ENCODE measurements around the gene ANKS1B. TPM values are rescaled to one million over a fixed set of nuclear protein-coding genes. Genes with fewer than 3 reads are reported as not detected.

The ANKS1B gene
- total and polyA plus RNA-seq, 2 experiments from 2014 or later: 1.8 to 1.9 TPM

DNA sequence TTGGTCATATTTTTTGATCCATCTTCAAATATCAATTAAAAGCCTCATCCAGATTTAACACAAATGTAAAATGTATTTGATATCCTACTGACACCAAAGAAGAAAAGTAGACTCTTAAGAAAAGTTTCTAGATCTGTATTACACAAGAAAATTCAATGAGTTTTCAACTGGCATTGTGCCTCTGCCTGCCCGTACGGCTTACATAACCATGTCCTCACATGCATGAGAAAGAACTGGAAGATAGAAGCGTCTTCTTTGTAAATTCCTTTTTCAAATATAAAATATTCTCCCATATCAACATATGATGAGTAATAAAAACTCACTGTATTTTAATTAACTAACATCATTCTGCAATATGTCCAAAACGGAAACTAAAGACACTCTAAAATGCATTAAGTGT lies 7.2 kb downstream of the ANKS1B start:
- H3K27ac ChIP-seq: no peak overlapping the region
- no peak overlapping the region for H3K4me3 ChIP-seq
- no peaks in the 10 kb centered on the region for H3K36me3 ChIP-seq
- peaks cover 30% of the 10 kb centered on the region for H3K27me3 ChIP-seq
- no peaks in the 10 kb centered on the region for H3K9me3 ChIP-seq (ENCODE audit: low read depth)
- no peak for TF ChIP-seq CTCF (IDR thresholded peaks at IDR 0.05; ENCODE audit: low read depth, low read length)
- no peaks in the 10 kb centered on the region for H3K4me1 ChIP-seq (ENCODE audit: low read depth)
- DNase-seq (ENCODE audit: low read depth in 1 of 2, low spot score in 1 of 2): no peak

DNA sequence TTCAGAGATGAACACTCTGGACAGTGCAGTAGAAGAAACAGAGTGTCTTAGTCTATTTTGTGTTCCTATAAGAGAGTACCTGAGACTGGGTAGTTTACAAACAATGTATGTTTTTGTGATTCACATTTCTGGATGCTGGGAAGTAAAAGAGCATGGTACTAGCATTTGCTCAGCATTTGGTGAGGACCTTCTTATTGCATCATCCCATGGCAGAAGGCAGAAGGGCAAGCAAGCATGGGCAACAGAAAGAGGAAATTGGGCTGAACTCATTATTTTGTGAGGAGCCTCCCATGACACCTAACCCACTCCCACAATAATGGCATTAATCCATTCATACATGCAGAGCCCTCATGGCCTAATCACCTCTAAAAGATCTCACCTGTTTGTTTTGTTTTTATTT lies 8.0 kb downstream of the ANKS1B start:
- DNase-seq (ENCODE audit: low read depth in 1 of 2, low spot score in 1 of 2): no peak
- Histone ChIP-seq H3K4me3 (no peak overlapping the region), H3K27ac (no peak overlapping the region), H3K9me3 (ENCODE audit: low read depth) (no peaks in the 10 kb centered on the region), H3K4me1 (ENCODE audit: low read depth) (no peaks in the 10 kb centered on the region), H3K27me3 (peaks cover 22% of the 10 kb centered on the region), H3K36me3 (no peaks in the 10 kb centered on the region)
- no peak for TF ChIP-seq CTCF (IDR thresholded peaks at IDR 0.05; ENCODE audit: low read depth, low read length)

DNA sequence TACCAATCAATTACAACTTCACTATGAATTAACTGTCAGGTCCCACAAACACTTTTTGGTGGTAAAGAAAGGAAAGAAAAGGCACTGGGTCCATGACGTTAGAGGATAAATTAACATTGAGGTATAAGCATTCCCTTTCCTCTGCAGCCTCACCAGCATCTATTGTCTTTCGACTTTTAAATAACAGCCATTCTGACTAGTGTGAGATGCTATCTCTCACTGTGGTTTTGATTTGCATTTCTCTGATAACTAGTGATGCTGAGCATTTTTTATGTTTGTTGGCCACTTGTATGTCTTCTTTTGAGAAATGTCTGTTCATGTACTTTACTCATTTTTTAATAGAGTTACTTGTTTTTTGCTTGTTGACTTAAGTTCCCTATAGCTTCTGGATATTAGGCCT lies 9.4 kb downstream of the ANKS1B start:
- H3K4me3 ChIP-seq: no peak overlapping the region
- no peaks in the 10 kb centered on the region for H3K9me3 ChIP-seq (ENCODE audit: low read depth)
- DNase-seq (ENCODE audit: low read depth in 1 of 2, low spot score in 1 of 2): no peak
- peaks cover 8% of the 10 kb centered on the region for H3K27me3 ChIP-seq
- no peak for TF ChIP-seq CTCF (IDR thresholded peaks at IDR 0.05; ENCODE audit: low read depth, low read length)
- no peaks in the 10 kb centered on the region for H3K36me3 ChIP-seq
- H3K27ac ChIP-seq: no peak overlapping the region
- H3K4me1 ChIP-seq (ENCODE audit: low read depth): no peaks in the 10 kb centered on the region

- H3K27ac ChIP-seq: no peak overlapping the region
- H3K4me1 ChIP-seq (ENCODE audit: low read depth): no peaks in the 10 kb centered on the region
- no peak overlapping the region for H3K4me3 ChIP-seq
- TF ChIP-seq CTCF (IDR thresholded peaks at IDR 0.05; ENCODE audit: low read depth, low read length): no peak
- no peaks in the 10 kb centered on the region for H3K27me3 ChIP-seq
- DNase-seq (ENCODE audit: low read depth in 1 of 2, low spot score in 1 of 2): no peak
- H3K36me3 ChIP-seq: no peaks in the 10 kb centered on the region
- no peaks in the 10 kb centered on the region for H3K9me3 ChIP-seq (ENCODE audit: low read depth)
Measured at GRCh38 chr12:99974146-99974545, 10.6 kb downstream of the ANKS1B start.

GRCh38 chr12:99966429-99966828 lies 18.3 kb downstream of the ANKS1B start:
- no peak for TF ChIP-seq CTCF (IDR thresholded peaks at IDR 0.05; ENCODE audit: low read depth, low read length)
- Histone ChIP-seq H3K27me3 (no peaks in the 10 kb centered on the region), H3K36me3 (no peaks in the 10 kb centered on the region), H3K4me3 (no peak overlapping the region), H3K9me3 (ENCODE audit: low read depth) (no peaks in the 10 kb centered on the region), H3K27ac (no peak overlapping the region), H3K4me1 (ENCODE audit: low read depth) (no peaks in the 10 kb centered on the region)
- no peak for DNase-seq (ENCODE audit: low read depth in 1 of 2, low spot score in 1 of 2)

- no peak for TF ChIP-seq CTCF (IDR thresholded peaks at IDR 0.05; ENCODE audit: low read depth, low read length)
- peak in 1 of 2 donors; percentile 34 for DNase-seq (ENCODE audit: low read depth in 1 of 2, low spot score in 1 of 2)
- H3K27me3 ChIP-seq: no peaks in the 10 kb centered on the region
- H3K4me1 ChIP-seq (ENCODE audit: low read depth): no peaks in the 10 kb centered on the region
- no peaks in the 10 kb centered on the region for H3K9me3 ChIP-seq (ENCODE audit: low read depth)
- H3K27ac ChIP-seq: no peak overlapping the region
- no peaks in the 10 kb centered on the region for H3K36me3 ChIP-seq
- no peak overlapping the region for H3K4me3 ChIP-seq
Measured at GRCh38 chr12:99960311-99960710, 24.4 kb downstream of the ANKS1B start.
